A549 treated with Mapracorat at 1 μM for 4 hours (cell line): Measurements from ENCODE around the gene LLPH. TPM values are rescaled to one million over a fixed set of nuclear protein-coding genes. Genes with fewer than 3 reads are reported as not detected.

Experiments used
- total RNA-seq: library from RNA; stranded (reverse); fragments of 200-300 nt; extraction: Qiagen RNA extraction; gene quantifications from 5 replicates; pipeline ENCODE4 v1.2.3, GENCODE V29; 2022

Gene LLPH
- total RNA-seq, result 50.5 to 61.2 TPM (median 52.9 TPM) in 5 replicates

DNA sequence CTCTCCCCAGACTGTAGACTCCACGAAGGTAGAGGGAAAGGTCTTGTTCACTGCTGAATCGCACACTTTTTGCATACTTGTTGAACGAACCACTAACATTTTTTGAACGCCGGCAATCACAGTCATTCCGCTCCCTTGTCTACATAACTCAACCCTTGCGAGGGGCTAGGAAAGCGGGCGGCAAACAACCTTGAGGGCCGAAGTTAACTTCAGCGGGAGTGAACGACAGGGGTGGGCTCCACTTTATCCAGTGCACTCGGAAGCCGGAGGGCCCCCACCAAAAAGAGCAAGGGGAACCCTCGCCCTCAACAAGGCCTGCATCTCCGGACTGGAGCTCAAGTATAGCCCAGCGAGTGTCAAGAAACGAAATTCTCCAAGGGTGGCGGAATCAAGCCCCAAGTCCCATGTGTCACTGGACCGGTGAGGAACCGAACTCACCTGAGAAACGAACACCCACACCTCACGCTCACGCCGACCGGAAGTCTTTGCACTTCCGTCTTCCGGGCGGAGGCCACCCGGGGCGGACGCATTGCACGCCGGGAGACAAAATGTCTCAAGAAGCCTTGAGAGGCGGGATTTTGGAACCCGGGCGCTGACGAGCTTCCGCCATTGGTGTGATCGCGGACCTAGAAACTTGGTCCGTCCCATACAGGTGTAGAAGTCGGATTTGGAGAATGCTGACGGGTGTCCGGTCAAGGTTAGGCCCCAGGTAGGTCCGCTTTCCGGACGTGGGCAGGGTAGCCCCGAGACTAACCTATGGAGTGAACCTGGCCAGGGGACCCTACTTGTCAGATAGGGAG lies at the start of gene LLPH:
Gene LLPH, minus strand, starts transcription at position 484 of the 800 bp plus-strand sequence. CDS start 1,644 bp downstream, outside the sequence.

DNA sequence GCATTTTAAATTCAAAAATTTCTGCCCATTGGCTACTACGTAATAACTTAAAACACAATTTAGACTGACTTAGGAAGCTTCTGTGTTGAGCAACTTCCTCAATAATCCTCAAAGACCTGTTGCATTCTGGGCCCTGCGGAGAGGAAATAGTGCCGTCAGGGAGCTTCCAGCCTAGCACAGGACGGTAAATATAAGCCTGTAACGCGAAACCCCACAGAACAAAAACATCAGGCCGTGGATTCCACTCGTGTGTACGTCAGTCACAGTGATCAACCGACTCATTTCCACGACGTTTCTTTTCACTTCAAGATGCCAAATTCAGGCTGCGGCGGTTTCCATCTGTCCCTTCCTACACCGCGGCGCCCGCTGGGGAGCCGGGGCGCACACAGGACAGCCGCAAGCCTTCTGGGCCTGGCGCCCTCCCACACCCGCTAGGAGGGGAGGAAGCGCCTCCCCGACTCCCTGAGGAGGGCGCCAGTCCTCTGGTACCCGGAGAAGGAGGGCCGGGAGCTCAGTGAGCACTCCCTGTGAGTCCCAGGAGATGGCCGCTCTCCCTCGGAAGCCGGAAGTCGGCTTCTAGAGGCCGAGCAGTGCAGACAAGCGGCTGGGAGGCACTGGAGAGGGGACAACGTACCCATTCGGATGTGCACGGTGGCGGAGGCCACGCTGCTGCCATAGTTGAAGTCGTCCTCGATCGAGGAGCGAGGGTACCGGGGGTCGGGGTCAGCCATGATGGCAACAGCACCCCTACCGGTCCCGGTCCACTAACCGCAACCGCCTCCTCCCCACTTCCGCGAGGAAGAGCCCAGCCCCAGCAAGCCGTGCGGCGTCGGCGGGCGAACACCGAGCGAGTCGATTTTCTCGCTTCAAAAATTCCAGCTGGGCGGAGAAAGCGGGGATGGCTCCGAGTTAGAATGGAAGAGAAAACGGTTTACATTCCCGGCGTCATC lies 38.9 kb upstream of the LLPH start, which contains the start of gene TMBIM4:
Gene TMBIM4, minus strand, starts transcription at position 776 of the 950 bp plus-strand sequence. Its CDS starts 45 bp downstream, at position 731.

Other genes starting within 250 kb of the LLPH start
- gene TMBIM4, start 39.2 kb upstream of the LLPH start, total RNA-seq, result 48.1 to 54.9 TPM (median 50.6 TPM) in 5 replicates
- gene IRAK3, start 58.5 kb upstream of the LLPH start, total RNA-seq, result 0.91 to 1.1 TPM (median 0.95 TPM) in 5 replicates
- gene HELB, start 171.7 kb upstream of the LLPH start, total RNA-seq, result 0.80 to 1.4 TPM (median 1.3 TPM) in 5 replicates